BLaER1 treated with 17β-estradiol and CSF1 and Interleukin-3, amounts not matched to agents 10 nM and 100 nM (cell line): ENCODE measurements around the gene MOSPD3.

Experiments
- H3K27ac ChIP-seq, 11 experiments: shearing (Covaris generic); formaldehyde crosslinking; 2 replicates each; pipeline ENCODE4 v1.8.1; 2022
- H3K27me3 ChIP-seq, 11 experiments: shearing (Covaris generic); formaldehyde crosslinking; 2 replicates each; pipeline ENCODE4 v1.8.1; 2022
- H3K36me3 ChIP-seq, 11 experiments: shearing (Covaris generic); formaldehyde crosslinking; 2 replicates each; pipeline ENCODE4 v1.8.1; 2022
- H3K4me1 ChIP-seq, 10 experiments: shearing (Covaris generic); formaldehyde crosslinking; 2 replicates each; pipeline ENCODE4 v1.8.1; 2022
- H3K4me2 ChIP-seq, 11 experiments: shearing (Covaris generic); formaldehyde crosslinking; 2 replicates each; pipeline ENCODE4 v1.8.1; 2022
- H3K4me3 ChIP-seq, 10 experiments: shearing (Covaris generic); formaldehyde crosslinking; 2 replicates each; pipeline ENCODE4 v1.8.1; 2022
- H3K9ac ChIP-seq, 11 experiments: shearing (Covaris generic); formaldehyde crosslinking; 2 replicates each; pipeline ENCODE4 v1.8.1; 2022
- H3K9me3 ChIP-seq, 11 experiments: shearing (Covaris generic); formaldehyde crosslinking; replicated peaks in 1 of 11; 2 replicates each; pipeline ENCODE4 v1.8.1; 2022
- H4K20me1 ChIP-seq, 11 experiments: shearing (Covaris generic); formaldehyde crosslinking; 2 replicates each; pipeline ENCODE4 v1.8.1; 2022
- Cebpa-rat ChIP-seq, 11 experiments: shearing (Covaris generic); IDR thresholded peaks; 2 replicates each; pipeline ENCODE4 v1.8.1; 2022

Gene MOSPD3

DNA sequence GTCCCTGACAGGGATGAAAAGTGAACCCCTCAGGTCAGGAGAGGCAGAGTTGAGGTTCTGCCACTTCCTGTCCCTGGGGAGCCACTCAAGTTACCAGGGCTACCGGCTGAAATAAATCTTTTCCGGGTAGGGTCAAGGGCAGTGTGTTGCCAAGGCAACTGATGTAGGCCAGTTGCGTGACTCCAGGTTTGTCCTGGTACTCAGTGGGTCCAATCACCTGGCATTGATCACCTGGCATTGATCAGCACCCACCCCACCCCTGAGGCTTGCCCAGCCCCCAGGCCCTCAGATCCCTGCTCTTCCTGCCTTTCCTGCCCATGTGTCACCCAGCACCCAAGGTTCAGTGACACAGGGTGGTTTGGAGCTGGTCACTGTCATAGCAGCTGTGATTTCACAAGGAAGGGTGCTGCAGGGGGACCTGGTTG, 44.6 kb upstream of the MOSPD3 start:
- peak overlapping the region; percentile 21 to 91 (median 77); a peak in 21 of 22 replicates for H3K4me2 ChIP-seq
- H3K9ac ChIP-seq: peak overlapping the region in 6 of 11 experiments; percentile 1 to 39 (median 28); a peak in 5 of 22 replicates
- H3K4me3 ChIP-seq: no peak overlapping the region
- H3K36me3 ChIP-seq: peaks cover 0 to 25% (median 14%) of the 10 kb centered on the region in 11 experiments; a peak in 19 of 22 replicates
- H3K4me1 ChIP-seq: peaks cover 40 to 64% (median 58%) of the 10 kb centered on the region in 10 experiments
- H3K9me3 ChIP-seq: no peaks in the 10 kb centered on the region
- H3K27me3 ChIP-seq: peaks cover 26 to 41% (median 31%) of the 10 kb centered on the region in 11 experiments
- H3K27ac ChIP-seq: peak overlapping the region in 3 of 11 experiments; percentile 2 to 34 (median 22); a peak in 2 of 22 replicates
- TF ChIP-seq Cebpa-rat (IDR thresholded peaks at IDR 0.05): no peak
- H4K20me1 ChIP-seq: peaks cover 19 to 49% (median 30%) of the 10 kb centered on the region in 11 experiments; a peak in 20 of 22 replicates

DNA sequence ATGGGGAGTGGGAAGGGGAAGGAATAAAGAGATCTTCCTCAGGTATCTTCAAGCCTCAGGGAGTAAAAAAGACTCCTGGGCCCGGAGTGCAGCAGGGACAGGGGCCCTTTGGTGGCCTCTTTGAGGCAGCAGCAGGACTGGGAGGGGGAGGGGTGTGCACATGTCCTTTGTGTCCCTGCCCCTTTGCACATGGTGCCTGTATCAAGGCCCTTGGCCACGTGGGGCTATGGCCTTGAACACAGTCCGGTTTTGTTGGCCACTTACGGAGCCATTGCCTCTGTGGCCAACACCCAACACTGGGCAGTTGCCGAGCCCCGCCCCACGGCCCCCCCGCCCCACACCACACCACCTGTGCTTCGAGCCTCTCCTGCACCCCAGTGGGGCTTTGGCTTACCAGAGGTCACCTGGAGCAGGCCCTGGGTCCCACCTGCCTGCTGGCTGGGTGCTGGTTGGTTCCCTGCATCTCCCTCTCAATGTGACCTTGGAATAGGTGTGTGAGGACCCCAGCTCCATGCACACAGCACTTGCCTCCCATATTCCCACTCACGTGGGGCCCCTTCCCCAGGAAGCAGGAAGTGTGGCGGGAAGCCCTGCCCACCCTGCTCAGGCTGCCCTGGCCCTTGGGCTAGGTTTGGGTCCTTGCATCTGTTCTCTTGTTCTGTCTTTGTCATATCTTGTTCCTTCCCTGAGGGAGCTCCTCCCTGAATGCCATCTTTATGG, 44.0 kb upstream of the MOSPD3 start:
- H3K4me2 ChIP-seq: peak overlapping the region; percentile 61 to 91 (median 77); a peak in 21 of 22 replicates
- H3K27ac ChIP-seq: peak overlapping the region in 1 of 11 experiments; percentile 22; a peak in 1 of 22 replicates
- TF ChIP-seq Cebpa-rat (IDR thresholded peaks at IDR 0.05): no peak
- peaks cover 40 to 68% (median 60%) of the 10 kb centered on the region in 10 experiments for H3K4me1 ChIP-seq
- peaks cover 26 to 44% (median 31%) of the 10 kb centered on the region in 11 experiments for H3K27me3 ChIP-seq
- H4K20me1 ChIP-seq: peaks cover 24 to 55% (median 35%) of the 10 kb centered on the region in 11 experiments; a peak in 20 of 22 replicates
- 0 out of 22 replicates have a peak overlapping the region, but pooled peaks of 1 of the 11 experiments have one; percentile 1 for H3K9ac ChIP-seq
- peaks cover 3 to 25% (median 14%) of the 10 kb centered on the region in 11 experiments; a peak in 21 of 22 replicates for H3K36me3 ChIP-seq
- H3K9me3 ChIP-seq: no peaks in the 10 kb centered on the region
- no peak overlapping the region for H3K4me3 ChIP-seq

DNA sequence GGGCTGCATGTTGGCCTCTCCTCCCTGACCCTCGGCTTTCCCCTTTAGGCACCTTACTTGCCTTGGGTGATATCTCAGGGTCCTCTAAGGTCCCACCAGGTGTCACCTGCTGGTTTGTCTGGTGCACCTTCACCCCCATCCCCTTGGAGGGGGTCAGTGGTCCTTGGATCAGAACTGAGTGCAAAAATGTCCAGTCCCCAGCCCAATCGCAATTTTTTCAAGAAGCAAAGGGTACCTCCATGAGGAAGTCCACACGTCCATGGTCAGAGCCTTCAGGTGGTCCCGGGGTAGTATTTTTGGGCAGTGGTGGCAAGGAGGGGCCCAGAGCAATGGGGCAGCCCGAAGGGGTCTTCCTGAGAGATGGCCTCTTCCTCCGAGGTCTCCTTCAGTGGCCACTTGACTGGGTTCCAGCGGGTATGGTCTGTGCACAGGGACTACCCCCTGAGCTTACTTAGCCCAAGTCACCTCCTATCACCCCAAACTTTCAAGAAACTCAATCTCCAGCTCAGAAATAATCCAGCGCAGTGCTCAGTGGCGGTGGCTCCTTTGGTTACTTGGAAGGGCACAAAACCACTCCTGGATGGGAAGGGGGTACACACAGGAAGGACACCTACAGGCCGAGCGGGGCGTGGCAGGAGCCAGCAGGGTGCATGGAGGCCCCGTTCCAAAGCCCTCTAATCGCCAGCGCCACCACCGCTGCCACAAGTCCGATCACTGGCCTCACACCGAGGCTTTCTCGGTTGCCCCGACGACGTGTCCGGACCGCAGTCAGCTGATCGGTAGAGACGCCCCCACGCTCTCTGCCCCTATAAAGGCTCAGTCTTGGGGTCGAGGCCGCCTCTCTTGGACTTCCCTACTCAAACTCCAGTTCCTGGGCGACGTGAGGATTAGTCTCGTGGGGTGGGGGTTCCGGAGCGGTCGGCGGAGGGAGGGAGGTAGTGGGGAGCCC, 43.2 kb upstream of the MOSPD3 start:
- Histone ChIP-seq H3K4me2 (peak overlapping the region; percentile 61 to 91 (median 77)), H3K4me3 (no peak overlapping the region), H3K27me3 (peaks cover 26 to 48% (median 31%) of the 10 kb centered on the region in 11 experiments), H3K36me3 (peaks cover 11 to 31% (median 19%) of the 10 kb centered on the region in 11 experiments), H3K9ac (no peak overlapping the region), H4K20me1 (peaks cover 26 to 63% (median 43%) of the 10 kb centered on the region in 11 experiments; a peak in 20 of 22 replicates), H3K9me3 (no peaks in the 10 kb centered on the region), H3K4me1 (peaks cover 40 to 72% (median 58%) of the 10 kb centered on the region in 10 experiments), H3K27ac (no peak overlapping the region)
- no peak for TF ChIP-seq Cebpa-rat (IDR thresholded peaks at IDR 0.05)

DNA sequence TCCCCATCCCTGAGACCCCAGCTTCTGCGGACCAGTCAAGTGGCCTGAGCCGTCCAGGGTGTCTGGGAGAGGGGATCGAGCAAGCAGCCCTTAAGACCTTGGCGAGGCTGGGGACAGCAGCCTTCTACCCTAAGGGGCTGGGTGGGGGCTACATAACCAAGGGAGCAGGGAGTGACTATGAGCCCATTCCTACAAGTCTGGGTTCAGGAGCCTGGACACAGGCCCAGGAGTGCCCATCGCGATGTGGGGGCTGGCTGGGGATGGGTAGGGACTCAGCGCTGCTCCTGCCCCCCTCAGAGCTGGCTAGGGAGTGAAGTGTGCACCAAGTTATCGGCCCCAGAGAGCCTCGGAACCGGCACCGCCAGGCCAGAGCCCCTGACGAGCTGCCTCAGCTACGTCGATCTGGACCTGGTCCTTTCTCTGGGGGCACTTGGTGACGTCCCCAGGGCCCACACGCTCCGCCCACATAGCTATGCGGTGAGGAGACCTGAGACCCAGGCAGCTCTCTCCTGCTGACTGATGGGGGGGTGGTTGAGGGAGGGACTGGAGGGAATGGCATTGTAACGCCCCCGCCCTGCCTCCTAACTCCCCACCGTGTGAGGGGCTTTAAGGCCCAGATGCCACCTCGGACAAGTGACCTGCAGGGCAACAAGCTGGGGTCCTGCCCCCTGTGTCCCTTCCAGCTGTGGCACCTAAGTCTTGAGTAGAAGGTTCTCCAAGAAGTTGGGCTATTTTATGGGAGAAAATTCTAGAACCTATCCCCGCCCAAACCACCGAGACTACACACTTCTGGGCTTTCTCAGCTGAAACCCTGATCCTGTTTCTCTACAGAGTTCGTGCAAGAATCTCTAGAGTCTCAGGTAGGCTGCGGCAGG, 41.1 kb upstream of the MOSPD3 start:
- Histone ChIP-seq H3K9ac (peak overlapping the region in 1 of 11 experiments; percentile 4; a peak in 1 of 22 replicates), H3K4me1 (peaks cover 40 to 70% (median 57%) of the 10 kb centered on the region in 10 experiments), H3K27ac (no peak overlapping the region), H3K36me3 (peaks cover 31 to 49% (median 40%) of the 10 kb centered on the region in 11 experiments), H3K4me2 (peak overlapping the region; percentile 18 to 91 (median 77); a peak in 21 of 22 replicates), H3K4me3 (peak overlapping the region in 1 of 10 experiments; percentile 11; a peak in 1 of 20 replicates), H3K9me3 (no peaks in the 10 kb centered on the region), H3K27me3 (peaks cover 26 to 50% (median 31%) of the 10 kb centered on the region in 11 experiments), H4K20me1 (peaks cover 26 to 83% (median 56%) of the 10 kb centered on the region in 11 experiments; a peak in 21 of 22 replicates)
- no peak for TF ChIP-seq Cebpa-rat (IDR thresholded peaks at IDR 0.05)

DNA sequence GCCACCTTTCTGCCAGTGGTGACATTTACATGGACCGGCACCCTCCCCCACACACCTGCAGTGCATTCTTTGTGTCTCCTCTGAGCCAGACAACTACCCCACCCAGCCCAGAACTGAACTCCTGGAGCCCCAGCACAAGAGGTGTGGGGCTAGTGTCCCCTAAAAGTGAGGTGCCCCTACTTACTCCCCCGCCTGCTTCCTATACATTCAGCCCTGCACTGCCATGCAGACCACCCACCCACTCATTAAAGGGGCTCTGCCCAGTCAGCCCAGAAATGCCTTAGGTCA, 40.6 kb upstream of the MOSPD3 start:
- Histone ChIP-seq H3K4me3 (no peak overlapping the region), H3K9me3 (no peaks in the 10 kb centered on the region), H3K36me3 (peaks cover 37 to 55% (median 45%) of the 10 kb centered on the region in 11 experiments), H4K20me1 (peaks cover 26 to 86% (median 62%) of the 10 kb centered on the region in 11 experiments; a peak in 21 of 22 replicates), H3K4me2 (peak overlapping the region in 5 of 11 experiments; percentile 70 to 85 (median 77); a peak in 2 of 22 replicates), H3K9ac (peak overlapping the region in 1 of 11 experiments; percentile 4; a peak in 1 of 22 replicates), H3K4me1 (peaks cover 40 to 68% (median 56%) of the 10 kb centered on the region in 10 experiments), H3K27me3 (peaks cover 26 to 50% (median 31%) of the 10 kb centered on the region in 11 experiments), H3K27ac (no peak overlapping the region)
- no peak for TF ChIP-seq Cebpa-rat (IDR thresholded peaks at IDR 0.05)

DNA sequence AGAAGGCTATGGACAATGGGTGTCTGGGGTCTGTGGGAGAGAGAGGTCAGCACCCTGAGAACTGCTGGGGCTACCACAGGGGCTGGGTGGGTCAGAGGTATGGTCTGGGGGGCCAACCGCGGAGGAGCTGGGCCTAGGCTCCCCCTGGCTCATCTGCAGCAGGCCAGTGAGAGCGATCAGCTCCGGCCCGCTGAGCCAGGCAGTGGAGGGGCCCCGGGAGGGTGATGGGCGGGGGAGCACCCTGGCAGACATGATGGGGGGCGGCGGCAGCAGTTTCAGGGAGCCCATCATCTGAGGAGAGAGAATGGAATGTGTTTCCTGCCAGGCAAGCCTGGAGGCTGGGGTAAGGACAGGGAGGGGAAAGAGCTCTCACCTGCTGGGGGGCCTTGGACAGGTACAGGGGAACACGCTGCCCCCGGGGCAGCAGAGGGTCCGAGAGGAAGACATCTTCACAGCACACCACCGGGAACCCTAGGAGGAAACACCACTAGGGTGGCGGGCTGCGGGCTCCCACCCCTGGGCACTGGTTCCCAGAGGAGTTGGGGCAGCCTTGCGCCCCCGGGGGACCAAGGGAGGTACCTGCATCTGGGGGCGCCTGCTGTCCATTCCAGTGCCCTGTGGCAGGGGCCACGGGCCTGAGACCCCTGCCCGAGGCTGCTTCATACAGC, 39.9 kb upstream of the MOSPD3 start:
- TF ChIP-seq Cebpa-rat (IDR thresholded peaks at IDR 0.05): no peak
- peak overlapping the region in 5 of 11 experiments; percentile 6 to 85 (median 28); a peak in 8 of 22 replicates for H3K4me2 ChIP-seq
- H3K27ac ChIP-seq: no peak overlapping the region
- H3K9me3 ChIP-seq: no peaks in the 10 kb centered on the region
- peaks cover 36 to 62% (median 50%) of the 10 kb centered on the region in 10 experiments for H3K4me1 ChIP-seq
- no peak overlapping the region for H3K4me3 ChIP-seq
- H3K27me3 ChIP-seq: peaks cover 26 to 50% (median 31%) of the 10 kb centered on the region in 11 experiments
- H4K20me1 ChIP-seq: peaks cover 26 to 87% (median 64%) of the 10 kb centered on the region in 11 experiments; a peak in 21 of 22 replicates
- peaks cover 43 to 61% (median 51%) of the 10 kb centered on the region in 11 experiments for H3K36me3 ChIP-seq
- H3K9ac ChIP-seq: no peak overlapping the region; a peak in 2 of 22 replicates

DNA sequence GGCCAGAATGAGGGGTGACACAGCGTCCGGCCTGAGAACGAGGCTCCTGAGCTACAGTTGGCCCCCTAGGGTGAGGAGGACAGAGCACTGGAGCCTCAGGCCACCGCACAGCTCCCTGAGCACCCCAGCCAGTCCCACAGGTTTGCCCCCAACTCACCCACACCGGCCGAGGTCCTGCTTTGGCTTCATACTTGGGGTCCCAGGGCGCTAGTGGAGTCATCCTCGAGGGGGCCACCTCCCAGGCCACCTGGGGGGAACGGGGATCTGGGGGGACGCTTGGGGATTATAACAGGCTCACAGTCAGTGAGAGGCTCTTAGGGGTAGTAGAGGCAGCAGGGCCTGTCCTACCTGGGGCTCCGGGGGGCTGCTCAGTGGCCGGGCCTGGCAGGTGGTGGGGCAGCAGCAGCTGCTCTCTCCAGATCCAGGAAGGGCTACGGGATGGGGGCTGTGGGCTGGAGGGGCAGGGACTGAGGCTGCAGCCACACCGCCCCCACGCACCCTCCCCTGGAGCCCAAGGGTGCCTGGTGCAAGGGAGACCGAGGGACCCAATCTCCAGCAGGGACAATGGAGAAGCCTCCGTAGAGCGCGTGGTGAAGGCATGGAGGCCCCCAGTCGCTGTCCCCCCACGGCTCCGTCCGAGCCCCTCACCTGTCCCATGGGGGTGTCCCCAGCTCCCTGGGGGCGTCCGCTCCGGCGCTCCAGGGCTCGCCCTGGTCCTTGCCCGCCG, 39.2 kb upstream of the MOSPD3 start:
- no peak overlapping the region for H3K27ac ChIP-seq
- peaks cover 26 to 50% (median 31%) of the 10 kb centered on the region in 11 experiments for H3K27me3 ChIP-seq
- H3K36me3 ChIP-seq: peaks cover 50 to 68% (median 58%) of the 10 kb centered on the region in 11 experiments
- no peak for TF ChIP-seq Cebpa-rat (IDR thresholded peaks at IDR 0.05)
- peaks cover 26 to 94% (median 71%) of the 10 kb centered on the region in 11 experiments; a peak in 21 of 22 replicates for H4K20me1 ChIP-seq
- H3K4me3 ChIP-seq: no peak overlapping the region
- peaks cover 29 to 55% (median 43%) of the 10 kb centered on the region in 10 experiments for H3K4me1 ChIP-seq
- H3K9ac ChIP-seq: no peak overlapping the region; a peak in 2 of 22 replicates
- H3K9me3 ChIP-seq: no peaks in the 10 kb centered on the region
- peak overlapping the region in 5 of 11 experiments; percentile 6 to 43 (median 28); a peak in 8 of 22 replicates for H3K4me2 ChIP-seq
